ENCODE data around the gene AKT2.

DNA sequence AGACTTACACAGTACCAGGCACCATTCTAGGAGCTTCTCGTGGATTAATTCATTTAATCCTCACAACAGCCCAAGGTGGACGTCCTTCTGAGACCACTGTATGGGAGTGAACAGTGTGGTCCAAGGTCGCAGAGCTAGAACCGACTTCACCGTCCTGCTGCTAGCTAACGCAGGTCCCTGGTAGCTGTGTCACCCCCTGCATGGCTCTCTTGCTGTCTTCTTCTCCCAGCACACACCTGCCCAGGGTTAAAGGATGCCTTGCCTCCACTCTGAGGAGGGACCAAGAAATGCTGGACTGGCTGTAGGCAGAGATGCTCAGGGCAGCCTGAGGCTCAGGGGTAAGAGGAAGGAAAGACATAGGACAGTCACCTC, 3.0 kb downstream of the AKT2 start:
- TF ChIP-seq, protein P1, sequence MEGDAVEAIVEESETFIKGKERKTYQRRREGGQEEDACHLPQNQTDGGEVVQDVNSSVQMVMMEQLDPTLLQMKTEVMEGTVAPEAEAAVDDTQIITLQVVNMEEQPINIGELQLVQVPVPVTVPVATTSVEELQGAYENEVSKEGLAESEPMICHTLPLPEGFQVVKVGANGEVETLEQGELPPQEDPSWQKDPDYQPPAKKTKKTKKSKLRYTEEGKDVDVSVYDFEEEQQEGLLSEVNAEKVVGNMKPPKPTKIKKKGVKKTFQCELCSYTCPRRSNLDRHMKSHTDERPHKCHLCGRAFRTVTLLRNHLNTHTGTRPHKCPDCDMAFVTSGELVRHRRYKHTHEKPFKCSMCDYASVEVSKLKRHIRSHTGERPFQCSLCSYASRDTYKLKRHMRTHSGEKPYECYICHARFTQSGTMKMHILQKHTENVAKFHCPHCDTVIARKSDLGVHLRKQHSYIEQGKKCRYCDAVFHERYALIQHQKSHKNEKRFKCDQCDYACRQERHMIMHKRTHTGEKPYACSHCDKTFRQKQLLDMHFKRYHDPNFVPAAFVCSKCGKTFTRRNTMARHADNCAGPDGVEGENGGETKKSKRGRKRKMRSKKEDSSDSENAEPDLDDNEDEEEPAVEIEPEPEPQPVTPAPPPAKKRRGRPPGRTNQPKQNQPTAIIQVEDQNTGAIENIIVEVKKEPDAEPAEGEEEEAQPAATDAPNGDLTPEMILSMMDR (IDR thresholded peaks at IDR 0.05): no peak
- TF ChIP-seq POLR2AphosphoS5 (IDR thresholded peaks at IDR 0.05): no peak
